Stomach (tissue), 9 donors: ENCODE data around the gene MYO9A. TPM values are rescaled to one million over a fixed set of nuclear protein-coding genes. Genes with fewer than 3 reads are reported as not detected.

Experiments
- DNase-seq, 2 donors: peaks; one replicate each; pipeline versions ENCODE4 v3.0.0 to v3.0.0-alpha.2; 2013 to 2019
- H3K27ac ChIP-seq, 5 donors: fragments of 200-600 bp in 4 of 5; sonication (generic) in 4 of 5; one replicate each; pipeline ENCODE4 v1.5.1; 2013 to 2019; ENCODE audit warnings: mild to moderate bottlenecking in 1 of 5, moderate library complexity in 1 of 5
- H3K27me3 ChIP-seq, 3 donors: fragments of 200-600 bp; sonication (generic); one replicate each; pipeline ENCODE4 v1.5.1; 2017 to 2019; ENCODE audit warnings: mixed run types in 1 of 3
- H3K36me3 ChIP-seq, 4 donors: fragments of 200-600 bp; sonication (generic); 1 replicate in 3 of 4; 2 replicates in 1 of 4; pipeline ENCODE4 v1.5.1; 2016 to 2019
- H3K4me1 ChIP-seq, 4 donors: fragments of 200-600 bp; sonication (generic); one replicate each; pipeline ENCODE4 v1.5.1; 2016 to 2019
- H3K4me3 ChIP-seq, 4 donors: fragments of 200-600 bp; sonication (generic) in 3 of 4; one replicate each; pipeline ENCODE4 v1.5.1; 2016 to 2019; ENCODE audit warnings: mild to moderate bottlenecking in 1 of 4
- H3K9me3 ChIP-seq, 4 donors: fragments of 200-600 bp; sonication (generic); one replicate each; pipeline ENCODE4 v1.5.1; 2016 to 2019
- EP300 ChIP-seq: sonication (generic); formaldehyde crosslinking; IDR thresholded peaks from one replicate; pipeline ENCODE4 v1.6.1; 2017; ENCODE audit warnings: antibody characterized with exemption
- POLR2A ChIP-seq, 4 donors: fragments of 450-650 bp; IDR thresholded peaks; one replicate each; pipeline ENCODE4 v1.6.1; 2016; ENCODE audit warnings: antibody characterized with exemption in 4 of 4, control low read depth in 2 of 4, mild to moderate bottlenecking in 1 of 4, moderate library complexity in 1 of 4
- POLR2AphosphoS5 ChIP-seq, 3 donors: sonication (generic); formaldehyde crosslinking; IDR thresholded peaks; one replicate each; pipeline ENCODE4 v1.6.1; 2016; ENCODE audit warnings: antibody characterized with exemption in 3 of 3
- WGBS, 5 donors: extraction: QIAGEN DNeasy Blood & Tissue Kit in 3 of 5; methylation state at CpG; one replicate each; pipeline versions ENCODE4 v1.1.5 to v1.1.7; 2013 to 2018; 5-methylcytosine and 5-hydroxymethylcytosine counted together
- intact Hi-C: fragments of 100-400 bp; cut with DNase I; formaldehyde crosslinking; loops from one replicate; pipeline ENCODE4 v1.15.1; 2023; ENCODE audit warnings: low total_unique reads
- polyA plus RNA-seq, 3 donors: library from polyadenylated mRNA; stranded (reverse); fragments of 200-250 nt; gene quantifications; one replicate each; pipeline ENCODE4 v1.2.3, GENCODE V29; 2013
- total RNA-seq, 5 donors: library from RNA; depleted of rRNA; stranded (reverse); fragments of >200 nt; gene quantifications; one replicate each; pipeline versions ENCODE4 v1.1.0 to v1.2.3, GENCODE V29; 2014 to 2016
- TF ChIP-seq, protein P1 (sequence below), 7 experiments: fragments of 450-650 bp in 4 of 7; fragments of 200-600 bp in 3 of 7; sonication (generic) in 3 of 7; IDR thresholded peaks; one replicate each; pipeline ENCODE4 v1.5.1; 2016 to 2019; ENCODE audit warnings: antibody characterized with exemption in 7 of 7, control low read depth in 2 of 7, mild to moderate bottlenecking in 1 of 7
- donor health status: healthy with polysubstance abuse.
- donor health status: Bipolar disorder and iron deficiency.
- donor health status: healthy.

The MYO9A gene
- total and polyA plus RNA-seq, 8 donors: 2.2 to 120 (median 39.0) TPM

DNA sequence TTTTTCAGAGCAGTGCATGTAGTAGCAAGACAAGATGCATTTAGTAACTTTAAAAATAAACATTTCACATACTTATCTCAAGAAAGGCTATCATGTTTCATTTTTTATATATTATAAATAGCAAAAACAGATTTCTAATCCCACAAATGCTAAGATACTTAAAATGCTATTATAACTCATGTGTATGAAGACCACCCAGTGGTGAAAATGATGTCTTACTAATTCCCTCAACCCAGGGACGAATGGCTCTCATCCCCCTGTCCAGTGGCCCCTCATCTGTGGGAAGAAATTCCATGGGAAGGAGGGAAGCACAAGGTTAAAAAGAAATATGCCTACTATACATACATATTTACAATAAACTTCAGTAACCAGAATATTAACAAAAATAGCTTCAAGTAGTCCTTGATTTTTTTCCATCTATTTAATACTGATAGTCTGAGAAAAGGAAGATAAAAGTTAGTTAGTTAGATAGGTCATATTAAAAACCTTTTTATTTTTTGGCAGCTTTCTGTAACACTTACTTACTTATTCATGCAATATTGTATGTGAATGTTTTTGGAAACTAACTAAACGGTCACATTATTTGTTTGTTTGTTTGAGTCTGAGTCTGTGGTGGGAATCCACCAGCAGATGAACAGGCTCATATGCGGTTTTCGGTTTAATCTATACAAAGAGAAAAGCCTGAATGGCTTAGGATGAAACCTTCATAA lies 292.8 kb downstream of the MYO9A start:
- intact Hi-C loops: no loop called here
- WGBS, 5 donors: 83 to 90% (median 88%) methylated on average over 4 of the region's 4 CpGs
- no peaks in the 10 kb centered on the region for H3K4me1 ChIP-seq
- no peaks in the 10 kb centered on the region for H3K27me3 ChIP-seq
- no peak for DNase-seq
- H3K36me3 ChIP-seq: peaks cover 35 to 95% (median 87%) of the 10 kb centered on the region in 4 donors
- H3K4me3 ChIP-seq: no peak overlapping the region
- peaks cover 0 to 38% (median 26%) of the 10 kb centered on the region in 4 donors for H3K9me3 ChIP-seq
- no peak overlapping the region for H3K27ac ChIP-seq
- TF ChIP-seq POLR2A (IDR thresholded peaks at IDR 0.05): no peak
- TF ChIP-seq EP300: no peak
- TF ChIP-seq POLR2AphosphoS5 (IDR thresholded peaks at IDR 0.05): no peak

DNA sequence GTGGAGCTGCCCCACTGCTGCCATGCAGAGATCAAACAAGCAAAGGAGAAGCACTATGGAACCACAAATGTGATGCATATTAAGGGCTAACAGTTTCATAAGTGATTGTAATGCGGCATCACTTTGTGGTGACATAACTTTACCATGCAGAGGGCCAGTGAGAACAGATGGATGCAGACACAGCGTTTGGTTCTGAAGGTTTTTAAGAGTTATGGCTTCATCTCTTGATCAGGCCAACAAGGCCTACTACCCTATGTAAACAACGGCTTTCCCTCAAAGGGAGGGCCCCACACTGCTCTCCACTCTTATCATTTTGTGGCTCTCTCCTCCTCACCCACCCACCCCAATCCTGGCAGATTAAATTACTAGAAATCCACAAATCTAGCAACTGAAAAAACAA lies 294.1 kb downstream of the MYO9A start:
- DNase-seq: no peak
- WGBS, 5 donors: 60 to 79% (median 72%) methylated on average over 3 of the region's 3 CpGs
- Histone ChIP-seq H3K4me3 (no peak overlapping the region), H3K27ac (no peak overlapping the region), H3K9me3 (peaks cover 0 to 44% (median 30%) of the 10 kb centered on the region in 4 donors), H3K27me3 (no peaks in the 10 kb centered on the region), H3K4me1 (no peaks in the 10 kb centered on the region), H3K36me3 (peaks cover 25 to 81% (median 73%) of the 10 kb centered on the region in 4 donors)
- no peak for TF ChIP-seq EP300
- TF ChIP-seq POLR2AphosphoS5 (IDR thresholded peaks at IDR 0.05): no peak
- TF ChIP-seq POLR2A (IDR thresholded peaks at IDR 0.05): no peak
- TF ChIP-seq, protein P1, sequence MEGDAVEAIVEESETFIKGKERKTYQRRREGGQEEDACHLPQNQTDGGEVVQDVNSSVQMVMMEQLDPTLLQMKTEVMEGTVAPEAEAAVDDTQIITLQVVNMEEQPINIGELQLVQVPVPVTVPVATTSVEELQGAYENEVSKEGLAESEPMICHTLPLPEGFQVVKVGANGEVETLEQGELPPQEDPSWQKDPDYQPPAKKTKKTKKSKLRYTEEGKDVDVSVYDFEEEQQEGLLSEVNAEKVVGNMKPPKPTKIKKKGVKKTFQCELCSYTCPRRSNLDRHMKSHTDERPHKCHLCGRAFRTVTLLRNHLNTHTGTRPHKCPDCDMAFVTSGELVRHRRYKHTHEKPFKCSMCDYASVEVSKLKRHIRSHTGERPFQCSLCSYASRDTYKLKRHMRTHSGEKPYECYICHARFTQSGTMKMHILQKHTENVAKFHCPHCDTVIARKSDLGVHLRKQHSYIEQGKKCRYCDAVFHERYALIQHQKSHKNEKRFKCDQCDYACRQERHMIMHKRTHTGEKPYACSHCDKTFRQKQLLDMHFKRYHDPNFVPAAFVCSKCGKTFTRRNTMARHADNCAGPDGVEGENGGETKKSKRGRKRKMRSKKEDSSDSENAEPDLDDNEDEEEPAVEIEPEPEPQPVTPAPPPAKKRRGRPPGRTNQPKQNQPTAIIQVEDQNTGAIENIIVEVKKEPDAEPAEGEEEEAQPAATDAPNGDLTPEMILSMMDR (IDR thresholded peaks at IDR 0.05): no peak
- intact Hi-C loops: no loop called here

DNA sequence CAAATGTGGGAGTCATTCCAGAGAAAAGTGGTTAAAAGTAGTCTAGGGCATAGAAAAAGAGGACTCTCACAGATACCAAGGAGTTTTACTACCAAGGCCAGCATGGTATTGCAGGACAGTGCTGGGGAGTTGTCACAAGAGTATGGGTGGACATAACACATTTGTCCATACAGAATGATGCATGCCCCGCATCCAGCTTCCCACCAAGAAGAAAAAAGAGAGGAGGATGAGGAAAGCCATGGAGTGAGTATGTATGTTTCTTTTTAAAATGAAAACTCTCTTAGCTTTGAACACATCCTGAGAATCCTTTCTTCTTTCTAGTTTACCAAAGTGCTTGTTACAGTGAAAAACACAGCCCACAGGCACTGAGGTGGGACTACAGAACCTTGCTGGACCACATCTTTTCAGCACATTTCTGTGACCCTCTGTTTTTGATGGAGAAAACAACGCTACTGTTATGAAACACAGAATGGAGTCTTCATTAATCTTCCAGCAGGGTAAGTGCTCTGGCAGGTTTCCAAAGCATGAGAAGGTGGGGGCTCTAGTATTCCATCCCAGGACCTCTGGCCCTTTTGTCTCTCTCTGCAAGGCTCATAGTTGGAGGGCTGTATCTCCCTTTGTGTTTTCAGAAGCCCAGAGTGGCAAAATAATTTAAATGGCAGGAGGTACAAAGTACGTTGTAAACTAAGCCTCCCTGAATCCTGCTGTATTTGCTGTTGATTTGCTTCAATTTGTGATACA lies 294.9 kb downstream of the MYO9A start:
- Histone ChIP-seq H3K36me3 (peaks cover 22 to 73% (median 66%) of the 10 kb centered on the region in 4 donors), H3K4me1 (no peaks in the 10 kb centered on the region), H3K9me3 (peaks cover 0 to 44% (median 30%) of the 10 kb centered on the region in 4 donors), H3K27me3 (no peaks in the 10 kb centered on the region), H3K4me3 (no peak overlapping the region), H3K27ac (no peak overlapping the region)
- intact Hi-C loops: no loop called here
- no peak for DNase-seq
- WGBS, 5 donors: 82 to 95% (median 89%) methylated on average over 3 of the region's 3 CpGs
- TF ChIP-seq, protein P1 (IDR thresholded peaks at IDR 0.05): no peak
- TF ChIP-seq EP300 (no peak), POLR2A (IDR thresholded peaks at IDR 0.05) (no peak), POLR2AphosphoS5 (IDR thresholded peaks at IDR 0.05) (no peak)

DNA sequence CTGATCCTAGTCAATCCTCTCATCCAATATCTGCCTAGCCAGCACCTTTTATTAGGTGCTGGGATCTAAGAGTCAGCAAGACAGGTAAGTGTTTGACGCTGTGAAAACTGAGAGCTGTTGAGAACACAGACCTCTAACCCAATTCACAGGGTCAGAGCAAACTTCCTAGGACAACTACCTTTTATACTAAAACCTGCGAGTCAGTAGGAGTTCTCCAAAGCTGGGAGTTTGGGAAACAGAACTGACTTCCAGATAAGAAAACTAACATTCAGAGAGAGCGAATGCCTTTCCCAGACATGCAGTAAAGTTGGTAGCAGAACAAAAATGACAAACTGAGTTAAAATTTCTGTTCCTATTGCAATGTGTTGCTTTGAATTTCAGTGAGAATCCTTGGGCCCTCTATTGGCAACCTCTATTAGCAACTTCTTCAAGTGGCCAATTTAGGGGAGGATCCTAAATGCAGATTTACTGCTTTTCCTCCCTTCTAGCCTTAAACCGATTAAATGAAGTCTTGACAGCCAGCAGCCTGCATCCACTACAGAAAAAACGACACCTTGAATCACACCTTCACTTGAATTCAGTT lies 296.3 kb downstream of the MYO9A start:
- WGBS, 5 donors: 84 to 97% (median 92%) methylated on average over 5 of the region's 5 CpGs
- Histone ChIP-seq H3K4me3 (no peak overlapping the region), H3K36me3 (peaks cover 12 to 59% (median 52%) of the 10 kb centered on the region in 4 donors), H3K4me1 (no peaks in the 10 kb centered on the region), H3K27me3 (no peaks in the 10 kb centered on the region), H3K9me3 (peaks cover 0 to 44% (median 30%) of the 10 kb centered on the region in 4 donors), H3K27ac (no peak overlapping the region)
- intact Hi-C loops: no loop called here
- TF ChIP-seq POLR2AphosphoS5 (IDR thresholded peaks at IDR 0.05) (no peak), POLR2A (IDR thresholded peaks at IDR 0.05) (no peak), EP300 (no peak)
- TF ChIP-seq, protein P1 (IDR thresholded peaks at IDR 0.05): no peak
- DNase-seq: no peak
